Activated T-cell treated with anti-CD3 and anti-CD28 coated beads, Interleukin-2, amount 50 U/mL, for 24 hours (primary cell): ENCODE data around the gene BCOR.

ENCODE experiments used
- DNase-seq: peaks from one replicate; pipeline ENCODE4 v3.0.0-alpha.2; 2020
- H3K27ac Mint-ChIP-seq: 2 replicates; pipeline ENCODE4 v1.8.0; 2020; ENCODE audit warnings: mild to moderate bottlenecking, mixed read lengths
- H3K27me3 Mint-ChIP-seq: 2 replicates; pipeline ENCODE4 v1.8.0; 2020; ENCODE audit warnings: mixed read lengths
- H3K36me3 Mint-ChIP-seq: 2 replicates; pipeline ENCODE4 v1.8.0; 2020; ENCODE audit warnings: low read depth, mixed read lengths
- H3K4me1 Mint-ChIP-seq: 2 replicates; pipeline ENCODE4 v1.8.0; 2020; ENCODE audit warnings: low read depth, mixed read lengths
- H3K4me3 Mint-ChIP-seq: 2 replicates; pipeline ENCODE4 v1.8.0; 2020; ENCODE audit warnings: mild to moderate bottlenecking, moderate library complexity, mixed read lengths
- H3K9me3 Mint-ChIP-seq: 2 replicates; pipeline ENCODE4 v1.8.0; 2020; ENCODE audit warnings: mixed read lengths

BCOR gene

GRCh38 chrX:40105835-40106675 is 8.3 kb upstream of the BCOR start:
- no peaks in the 10 kb centered on the region for H3K9me3 Mint-ChIP-seq
- peak overlapping the region; percentile 75 for H3K4me3 Mint-ChIP-seq
- H3K27me3 Mint-ChIP-seq, result peaks cover 54% of the 10 kb centered on the region
- peak; percentile 80 for DNase-seq
- H3K4me1 Mint-ChIP-seq, result peaks cover 21% of the 10 kb centered on the region
- peak overlapping the region; percentile 80 for H3K27ac Mint-ChIP-seq
- peaks cover 5% of the 10 kb centered on the region for H3K36me3 Mint-ChIP-seq

GRCh38 chrX:40104985-40105834 is 7.5 kb upstream of the BCOR start:
- peak overlapping the region; percentile 76 for H3K27ac Mint-ChIP-seq
- H3K27me3 Mint-ChIP-seq, result peaks cover 55% of the 10 kb centered on the region
- peaks cover 5% of the 10 kb centered on the region for H3K36me3 Mint-ChIP-seq
- peak; percentile 66 for DNase-seq
- peaks cover 25% of the 10 kb centered on the region for H3K4me1 Mint-ChIP-seq
- peak overlapping the region; percentile 75 for H3K4me3 Mint-ChIP-seq
- no peaks in the 10 kb centered on the region for H3K9me3 Mint-ChIP-seq

GRCh38 chrX:40104630-40104984 is 6.8 kb upstream of the BCOR start:
- H3K4me1 Mint-ChIP-seq, result peaks cover 28% of the 10 kb centered on the region
- H3K36me3 Mint-ChIP-seq, result peaks cover 5% of the 10 kb centered on the region
- peak overlapping the region; percentile 55 for H3K27ac Mint-ChIP-seq
- DNase-seq, result peak; percentile 63
- H3K27me3 Mint-ChIP-seq, result peaks cover 57% of the 10 kb centered on the region
- H3K9me3 Mint-ChIP-seq, result no peaks in the 10 kb centered on the region
- H3K4me3 Mint-ChIP-seq, result peak overlapping the region; percentile 54

- no peak for DNase-seq
- Mint-ChIP-seq H3K27ac (no peak overlapping the region), H3K36me3 (peaks cover 5% of the 10 kb centered on the region), H3K27me3 (peaks cover 63% of the 10 kb centered on the region), H3K4me3 (peak overlapping the region; percentile 54), H3K9me3 (no peaks in the 10 kb centered on the region), H3K4me1 (peaks cover 34% of the 10 kb centered on the region)
These were observed 6.0 kb upstream of the BCOR start for GRCh38 chrX:40103565-40104323.

GRCh38 chrX:40102393-40103381 is 4.9 kb upstream of the BCOR start:
- Mint-ChIP-seq H3K4me1 (peaks cover 29% of the 10 kb centered on the region), H3K27ac (peak overlapping the region; percentile 8), H3K36me3 (peaks cover 3% of the 10 kb centered on the region), H3K27me3 (peaks cover 58% of the 10 kb centered on the region), H3K9me3 (no peaks in the 10 kb centered on the region), H3K4me3 (no peak overlapping the region)
- no peak for DNase-seq

- Mint-ChIP-seq H3K27ac (no peak overlapping the region), H3K4me3 (no peak overlapping the region), H3K36me3 (peaks cover 2% of the 10 kb centered on the region), H3K4me1 (peaks cover 23% of the 10 kb centered on the region), H3K9me3 (no peaks in the 10 kb centered on the region), H3K27me3 (peaks cover 51% of the 10 kb centered on the region)
- no peak for DNase-seq
These were observed 3.7 kb upstream of the BCOR start for GRCh38 chrX:40101430-40101802.

- Mint-ChIP-seq H3K27me3 (peaks cover 57% of the 10 kb centered on the region), H3K9me3 (no peaks in the 10 kb centered on the region), H3K36me3 (peaks cover 1% of the 10 kb centered on the region), H3K27ac (no peak overlapping the region), H3K4me1 (peaks cover 24% of the 10 kb centered on the region), H3K4me3 (no peak overlapping the region)
- DNase-seq, result no peak
These were observed 3.0 kb upstream of the BCOR start for GRCh38 chrX:40100537-40101429.

- H3K36me3 Mint-ChIP-seq, result peaks cover 4% of the 10 kb centered on the region
- no peak for DNase-seq
- peak overlapping the region; percentile 82 for H3K27ac Mint-ChIP-seq
- no peaks in the 10 kb centered on the region for H3K9me3 Mint-ChIP-seq
- H3K4me1 Mint-ChIP-seq, result peaks cover 28% of the 10 kb centered on the region
- H3K4me3 Mint-ChIP-seq, result peak overlapping the region; percentile 56
- peaks cover 63% of the 10 kb centered on the region for H3K27me3 Mint-ChIP-seq
These were observed 2.4 kb upstream of the BCOR start for GRCh38 chrX:40100141-40100536.

- H3K27me3 Mint-ChIP-seq, result peaks cover 68% of the 10 kb centered on the region
- H3K4me3 Mint-ChIP-seq, result peak overlapping the region; percentile 78
- no peaks in the 10 kb centered on the region for H3K9me3 Mint-ChIP-seq
- peak overlapping the region; percentile 87 for H3K27ac Mint-ChIP-seq
- H3K4me1 Mint-ChIP-seq, result peaks cover 30% of the 10 kb centered on the region
- peaks cover 6% of the 10 kb centered on the region for H3K36me3 Mint-ChIP-seq
- DNase-seq, result peak; percentile 60
These were observed 1.5 kb upstream of the BCOR start for GRCh38 chrX:40099055-40099958.

- Mint-ChIP-seq H3K4me3 (peak overlapping the region; percentile 78), H3K4me1 (peaks cover 35% of the 10 kb centered on the region), H3K36me3 (peaks cover 6% of the 10 kb centered on the region), H3K27ac (peak overlapping the region; percentile 87), H3K9me3 (no peaks in the 10 kb centered on the region), H3K27me3 (peaks cover 66% of the 10 kb centered on the region)
- DNase-seq, result no peak
These were observed 701 bp upstream of the BCOR start for GRCh38 chrX:40098264-40099054.

- H3K9me3 Mint-ChIP-seq, result no peaks in the 10 kb centered on the region
- H3K4me1 Mint-ChIP-seq, result peaks cover 48% of the 10 kb centered on the region
- H3K27ac Mint-ChIP-seq, result no peak overlapping the region
- H3K36me3 Mint-ChIP-seq, result peaks cover 13% of the 10 kb centered on the region
- DNase-seq, result peak; percentile 65
- peaks cover 66% of the 10 kb centered on the region for H3K27me3 Mint-ChIP-seq
- H3K4me3 Mint-ChIP-seq, result peak overlapping the region; percentile 85
These were observed 636 bp downstream of the BCOR start for GRCh38 chrX:40097141-40097503.
